CD14-positive monocyte (primary cell): ENCODE results near the gene HID1. TPM values are rescaled to one million over a fixed set of nuclear protein-coding genes. Genes with fewer than 3 reads are reported as not detected.

ENCODE experiments used
- DNase-seq, 3 donors: peaks; one replicate each; pipeline ENCODE4 v3.0.0-alpha.2; 2011 to 2022
- H2AFZ ChIP-seq: 2 replicates; pipeline ENCODE4 v1.6.0; 2012; ENCODE audit warnings: mild to moderate bottlenecking, low read depth, low read length, inconsistent platforms; ENCODE audit not compliant: insufficient read depth, poor library complexity, severe bottlenecking
- H3K27ac ChIP-seq, 2 donors: 1 replicate in 1 of 2; 2 replicates in 1 of 2; pipeline ENCODE4 v1.5.1; 2012 to 2013; ENCODE audit warnings: low read length in 2 of 2, control low read depth in 1 of 2, inconsistent platforms in 1 of 2, low read depth in 1 of 2, mild to moderate bottlenecking in 1 of 2
- H3K27me3 ChIP-seq, 2 donors: one replicate each; pipeline versions ENCODE4 v1.6.0 to v1.6.1; 2011 to 2013; ENCODE audit warnings: low read length in 2 of 2; ENCODE audit not compliant: control insufficient read depth in 2 of 2, insufficient read depth in 2 of 2
- H3K36me3 ChIP-seq, 2 donors: replicated peaks in 1 of 2; 1 replicate in 1 of 2; 2 replicates in 1 of 2; pipeline versions ENCODE4 v1.5.1 to v1.6.1; 2012 to 2013; ENCODE audit warnings: low read length in 2 of 2, control low read depth in 1 of 2, inconsistent platforms in 1 of 2, mild to moderate bottlenecking in 1 of 2; ENCODE audit not compliant: insufficient read depth in 2 of 2, control insufficient read depth in 1 of 2
- H3K4me1 ChIP-seq, 2 donors: 1 replicate in 1 of 2; 2 replicates in 1 of 2; pipeline versions ENCODE4 v1.5.1 to v1.6.1; 2012 to 2013; ENCODE audit warnings: low read length in 2 of 2, control low read depth in 1 of 2, inconsistent platforms in 1 of 2, mild to moderate bottlenecking in 1 of 2, moderate library complexity in 1 of 2; ENCODE audit not compliant: insufficient read depth in 2 of 2, control insufficient read depth in 1 of 2
- H3K4me2 ChIP-seq: replicated peaks from 2 replicates; pipeline ENCODE3; 2012; ENCODE audit warnings: low read length, moderate library complexity, mild to moderate bottlenecking; ENCODE audit not compliant: poor library complexity, severe bottlenecking; ENCODE audit errors: extremely low read depth
- H3K4me3 ChIP-seq, 3 experiments: fragments of 200-600 bp in 1 of 3; sonication (generic) in 1 of 3; replicated peaks in 1 of 3; 1 replicate in 2 of 3; 2 replicates in 1 of 3; pipeline ENCODE4 v1.5.1; 2011 to 2013; ENCODE audit warnings: low read length in 3 of 3, mild to moderate bottlenecking in 3 of 3, control low read depth in 2 of 3, low read depth in 2 of 3, inconsistent platforms in 1 of 3, moderate library complexity in 1 of 3
- H3K79me2 ChIP-seq: 2 replicates; pipeline ENCODE4 v1.6.0; 2012; ENCODE audit warnings: mild to moderate bottlenecking, control low read depth, inconsistent platforms, low read length, moderate library complexity; ENCODE audit not compliant: insufficient read depth
- H3K9ac ChIP-seq: 2 replicates; pipeline ENCODE4 v1.6.0; 2017; ENCODE audit warnings: low read length, mild to moderate bottlenecking; ENCODE audit not compliant: insufficient read depth, poor library complexity, severe bottlenecking
- H3K9me3 ChIP-seq, 2 donors: replicated peaks in 1 of 2; 1 replicate in 1 of 2; 2 replicates in 1 of 2; pipeline versions ENCODE4 v1.5.1 to v1.6.1; 2012 to 2013; ENCODE audit warnings: low read length in 2 of 2, control low read depth in 1 of 2; ENCODE audit not compliant: control insufficient read depth in 1 of 2, insufficient read depth in 1 of 2
- H4K20me1 ChIP-seq: 2 replicates; pipeline ENCODE4 v1.6.0; 2012; ENCODE audit warnings: mild to moderate bottlenecking, low read length, control low read depth, moderate library complexity; ENCODE audit not compliant: insufficient read depth
- H3K27ac Mint-ChIP-seq, 7 donors: one replicate each; pipeline ENCODE4 v1.8.0; 2020; ENCODE audit warnings: mild to moderate bottlenecking in 7 of 7, mixed read lengths in 7 of 7, moderate library complexity in 6 of 7, inconsistent platforms in 2 of 7
- H3K27me3 Mint-ChIP-seq, 3 donors: one replicate each; pipeline ENCODE4 v1.8.0; 2021 to 2022; ENCODE audit warnings: low read depth in 3 of 3, mild to moderate bottlenecking in 3 of 3, mixed read lengths in 3 of 3, moderate library complexity in 3 of 3, inconsistent platforms in 1 of 3
- H3K36me3 Mint-ChIP-seq, 2 donors: one replicate each; pipeline ENCODE4 v1.8.0; 2020; ENCODE audit warnings: mixed read lengths in 2 of 2, inconsistent platforms in 1 of 2, mild to moderate bottlenecking in 1 of 2
- H3K4me1 Mint-ChIP-seq: one replicate; pipeline ENCODE4 v1.8.0; 2020; ENCODE audit warnings: mild to moderate bottlenecking, mixed read lengths
- H3K4me3 Mint-ChIP-seq, 2 donors: one replicate each; pipeline ENCODE4 v1.8.0; 2020; ENCODE audit warnings: mild to moderate bottlenecking in 2 of 2, mixed read lengths in 2 of 2, moderate library complexity in 1 of 2
- H3K9me3 Mint-ChIP-seq, 7 donors: one replicate each; pipeline ENCODE4 v1.8.0; 2020 to 2022; ENCODE audit warnings: mixed read lengths in 7 of 7, mild to moderate bottlenecking in 6 of 7, moderate library complexity in 6 of 7, inconsistent platforms in 2 of 7
- WGBS: methylation state at CpG from one replicate; pipeline ENCODE4 v1.1.5; 2013; ENCODE audit warnings: missing lambda C conversion rate; ENCODE audit not compliant: insufficient coverage; 5-methylcytosine and 5-hydroxymethylcytosine counted together
- intact Hi-C, 2 donors: fragments of 100-400 bp; cut with micrococcal nuclease; formaldehyde crosslinking; loops; one replicate each; pipeline versions ENCODE4 v1.15.0 to v1.15.1; 2023
- polyA plus RNA-seq, 3 donors: library from polyadenylated mRNA; depleted of rRNA in 1 of 3; unstranded in 2 of 3; stranded (reverse) in 1 of 3; fragments of 300-500 nt in 2 of 3; fragments of >200 nt in 1 of 3; fragmentation: Illumina TruSeq in 2 of 3; gene quantifications; 1 replicate in 2 of 3; 2 replicates in 1 of 3; pipeline ENCODE4 v1.2.3, GENCODE V29; 2012 to 2021
- TF ChIP-seq, protein P1 (sequence below): fragments of 200-600 bp; IDR thresholded peaks from one replicate; pipeline ENCODE4 v1.8.0; 2022; ENCODE audit warnings: antibody characterized with exemption, mild to moderate bottlenecking

Gene HID1
- polyA plus RNA-seq, 3 donors: not detected

GRCh38 chr17:74990581-74991105, 18.1 kb upstream of the HID1 start:
- Mint-ChIP-seq H3K4me3 (no peak overlapping the region), H3K36me3 (no peaks in the 10 kb centered on the region), H3K27me3 (peaks cover 15 to 38% (median 28%) of the 10 kb centered on the region in 3 donors), H3K9me3 (peaks cover 0 to 2% (median 0%) of the 10 kb centered on the region in 7 donors), H3K27ac (no peak overlapping the region), H3K4me1 (peaks cover 24% of the 10 kb centered on the region)
- H3K27ac ChIP-seq: no peak overlapping the region
- H3K4me2 ChIP-seq: no peak overlapping the region
- TF ChIP-seq, protein P1, sequence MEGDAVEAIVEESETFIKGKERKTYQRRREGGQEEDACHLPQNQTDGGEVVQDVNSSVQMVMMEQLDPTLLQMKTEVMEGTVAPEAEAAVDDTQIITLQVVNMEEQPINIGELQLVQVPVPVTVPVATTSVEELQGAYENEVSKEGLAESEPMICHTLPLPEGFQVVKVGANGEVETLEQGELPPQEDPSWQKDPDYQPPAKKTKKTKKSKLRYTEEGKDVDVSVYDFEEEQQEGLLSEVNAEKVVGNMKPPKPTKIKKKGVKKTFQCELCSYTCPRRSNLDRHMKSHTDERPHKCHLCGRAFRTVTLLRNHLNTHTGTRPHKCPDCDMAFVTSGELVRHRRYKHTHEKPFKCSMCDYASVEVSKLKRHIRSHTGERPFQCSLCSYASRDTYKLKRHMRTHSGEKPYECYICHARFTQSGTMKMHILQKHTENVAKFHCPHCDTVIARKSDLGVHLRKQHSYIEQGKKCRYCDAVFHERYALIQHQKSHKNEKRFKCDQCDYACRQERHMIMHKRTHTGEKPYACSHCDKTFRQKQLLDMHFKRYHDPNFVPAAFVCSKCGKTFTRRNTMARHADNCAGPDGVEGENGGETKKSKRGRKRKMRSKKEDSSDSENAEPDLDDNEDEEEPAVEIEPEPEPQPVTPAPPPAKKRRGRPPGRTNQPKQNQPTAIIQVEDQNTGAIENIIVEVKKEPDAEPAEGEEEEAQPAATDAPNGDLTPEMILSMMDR: no peak
- no peaks in the 10 kb centered on the region for H4K20me1 ChIP-seq
- intact Hi-C loops: no loop called here
- no peak overlapping the region for H2AFZ ChIP-seq
- no peaks in the 10 kb centered on the region for H3K79me2 ChIP-seq
- H3K4me1 ChIP-seq: peaks cover 22 to 28% of the 10 kb centered on the region in 2 donors
- WGBS: 97% methylated on average over 6 of the region's 10 CpGs
- H3K9ac ChIP-seq: no peak overlapping the region
- no peaks in the 10 kb centered on the region for H3K9me3 ChIP-seq
- H3K36me3 ChIP-seq: no peaks in the 10 kb centered on the region
- no peak for DNase-seq
- peaks cover 6 to 20% of the 10 kb centered on the region in 2 donors for H3K27me3 ChIP-seq
- no peak overlapping the region for H3K4me3 ChIP-seq

DNA sequence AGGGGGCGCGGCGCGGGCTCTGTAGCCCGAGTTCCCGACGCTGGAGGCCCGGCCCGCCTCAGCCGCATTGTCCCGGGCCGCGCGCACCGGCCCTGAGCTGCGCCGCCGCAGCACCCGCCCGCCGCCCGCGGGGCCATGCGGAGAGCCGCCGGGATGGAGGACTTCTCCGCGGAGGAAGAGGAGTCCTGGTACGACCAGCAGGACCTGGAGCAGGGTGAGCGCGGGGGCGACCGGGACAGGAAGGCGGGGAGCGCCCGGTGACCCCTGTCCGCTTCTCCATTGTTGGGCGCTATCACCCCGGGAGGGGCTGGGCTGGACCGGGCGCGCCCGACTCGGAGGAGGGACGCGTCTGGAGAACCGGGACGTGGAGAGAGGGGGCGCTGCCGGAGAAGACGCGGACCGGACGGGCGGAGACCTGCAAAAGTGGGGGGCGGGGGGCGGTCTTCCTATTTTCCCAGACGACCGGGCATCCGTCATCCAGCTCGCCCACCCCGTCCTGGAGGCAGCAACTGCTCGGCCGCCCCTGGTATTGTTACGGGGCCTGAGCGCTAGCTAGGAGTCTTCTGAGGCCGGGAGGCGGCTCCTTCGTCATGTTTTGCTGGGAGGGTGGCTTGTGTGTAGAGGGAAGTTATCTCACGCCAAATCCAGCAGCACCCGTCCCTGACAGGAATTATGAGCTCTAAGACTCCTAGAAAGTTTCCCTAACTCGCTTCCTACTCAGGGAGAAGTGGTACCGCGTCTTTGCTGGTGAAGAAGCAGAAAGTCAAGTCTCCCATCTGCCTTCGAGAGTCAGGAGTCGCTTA, 15.6 kb upstream of the HID1 start:
- H3K27me3 ChIP-seq: peaks cover 14 to 41% of the 10 kb centered on the region in 2 donors
- peak overlapping the region; percentile 37 to 79 (median 41) for H3K4me3 ChIP-seq
- Mint-ChIP-seq H3K27ac (peak overlapping the region in 2 of 7 donors; percentile 35 to 54), H3K27me3 (peaks cover 38 to 55% (median 43%) of the 10 kb centered on the region in 3 donors), H3K4me3 (peak overlapping the region; percentile 81 to 85), H3K9me3 (peaks cover 0 to 2% (median 0%) of the 10 kb centered on the region in 7 donors), H3K36me3 (no peaks in the 10 kb centered on the region), H3K4me1 (peaks cover 32% of the 10 kb centered on the region)
- H3K9me3 ChIP-seq: no peaks in the 10 kb centered on the region
- intact Hi-C loops: loop anchor here in 1 of 2 donors (10.0 kb wide), 1 partner anchor 47 kb away; no protein-coding TSS in a partner anchor
- peak overlapping the region; percentile 43 for H3K9ac ChIP-seq
- H3K36me3 ChIP-seq: no peaks in the 10 kb centered on the region
- peaks cover 28 to 34% of the 10 kb centered on the region in 2 donors for H3K4me1 ChIP-seq
- no peaks in the 10 kb centered on the region for H4K20me1 ChIP-seq
- H3K79me2 ChIP-seq: no peaks in the 10 kb centered on the region
- 1% methylated on average over 71 of the region's 76 CpGs for WGBS
- peak in 2 of 3 donors; percentile 29 to 33 for DNase-seq
- peak overlapping the region; percentile 78 for H2AFZ ChIP-seq
- H3K27ac ChIP-seq: no peak overlapping the region
- peak overlapping the region; percentile 97 for H3K4me2 ChIP-seq
- TF ChIP-seq, protein P1: no peak
